ENCODE measurements around the gene SUMO3.

Gene SUMO3

GRCh38 chr21:44813727-44814126, 4.1 kb downstream of the SUMO3 start:
- Mint-ChIP-seq H3K9me3 (no peaks in the 10 kb centered on the region), H3K27ac (no peak overlapping the region), H3K4me3 (no peak overlapping the region), H3K27me3 (no peaks in the 10 kb centered on the region), H3K4me1 (ENCODE audit: low read depth) (peaks cover 67% of the 10 kb centered on the region), H3K36me3 (ENCODE audit: low read depth) (peaks cover 81% of the 10 kb centered on the region)
- intact Hi-C loops (cut with micrococcal nuclease) = loop anchor here (5.0 kb wide), 1 partner anchor 34 kb away; no protein-coding TSS in a partner anchor

- no peaks in the 10 kb centered on the region for H3K27me3 Mint-ChIP-seq
- no peak overlapping the region for H3K27ac Mint-ChIP-seq
- H3K4me3 Mint-ChIP-seq = no peak overlapping the region
- no peaks in the 10 kb centered on the region for H3K9me3 Mint-ChIP-seq
- peaks cover 67% of the 10 kb centered on the region for H3K4me1 Mint-ChIP-seq (ENCODE audit: low read depth)
- H3K36me3 Mint-ChIP-seq (ENCODE audit: low read depth) = peaks cover 87% of the 10 kb centered on the region
- intact Hi-C loops (cut with micrococcal nuclease) = loop anchor here (5.0 kb wide), 1 partner anchor 34 kb away; no protein-coding TSS in a partner anchor
These were observed 4.7 kb downstream of the SUMO3 start for GRCh38 chr21:44813149-44813548.

- H3K36me3 Mint-ChIP-seq (ENCODE audit: low read depth) = peaks cover 92% of the 10 kb centered on the region
- H3K27ac Mint-ChIP-seq = no peak overlapping the region
- peaks cover 67% of the 10 kb centered on the region for H3K4me1 Mint-ChIP-seq (ENCODE audit: low read depth)
- H3K27me3 Mint-ChIP-seq = no peaks in the 10 kb centered on the region
- no peaks in the 10 kb centered on the region for H3K9me3 Mint-ChIP-seq
- no peak overlapping the region for H3K4me3 Mint-ChIP-seq
- intact Hi-C loops (cut with micrococcal nuclease) = loop anchor here (5.0 kb wide), 1 partner anchor 35 kb away; no protein-coding TSS in a partner anchor
These were observed 5.2 kb downstream of the SUMO3 start for GRCh38 chr21:44812640-44813039.

GRCh38 chr21:44810779-44811178, 7.1 kb downstream of the SUMO3 start:
- intact Hi-C loops (cut with micrococcal nuclease) = loop anchor here (5.0 kb wide), 1 partner anchor 37 kb away; no protein-coding TSS in a partner anchor
- Mint-ChIP-seq H3K4me3 (no peak overlapping the region), H3K9me3 (no peaks in the 10 kb centered on the region), H3K27ac (no peak overlapping the region), H3K36me3 (ENCODE audit: low read depth) (peaks cover 97% of the 10 kb centered on the region), H3K4me1 (ENCODE audit: low read depth) (peaks cover 51% of the 10 kb centered on the region), H3K27me3 (no peaks in the 10 kb centered on the region)

GRCh38 chr21:44805859-44806258, 12.0 kb downstream of the SUMO3 start:
- Mint-ChIP-seq H3K4me3 (no peak overlapping the region), H3K27ac (no peak overlapping the region), H3K36me3 (ENCODE audit: low read depth) (peaks cover 88% of the 10 kb centered on the region), H3K27me3 (no peaks in the 10 kb centered on the region), H3K9me3 (no peaks in the 10 kb centered on the region), H3K4me1 (ENCODE audit: low read depth) (peaks cover 26% of the 10 kb centered on the region)
- intact Hi-C loops (cut with micrococcal nuclease) = no loop called here

GRCh38 chr21:44805226-44805625, 12.6 kb downstream of the SUMO3 start:
- no peaks in the 10 kb centered on the region for H3K27me3 Mint-ChIP-seq
- intact Hi-C loops (cut with micrococcal nuclease) = no loop called here
- no peaks in the 10 kb centered on the region for H3K9me3 Mint-ChIP-seq
- peaks cover 85% of the 10 kb centered on the region for H3K36me3 Mint-ChIP-seq (ENCODE audit: low read depth)
- no peak overlapping the region for H3K27ac Mint-ChIP-seq
- H3K4me1 Mint-ChIP-seq (ENCODE audit: low read depth) = peaks cover 24% of the 10 kb centered on the region
- H3K4me3 Mint-ChIP-seq = no peak overlapping the region

- Mint-ChIP-seq H3K27me3 (no peaks in the 10 kb centered on the region), H3K4me3 (no peak overlapping the region), H3K9me3 (no peaks in the 10 kb centered on the region), H3K36me3 (ENCODE audit: low read depth) (peaks cover 83% of the 10 kb centered on the region), H3K27ac (no peak overlapping the region), H3K4me1 (ENCODE audit: low read depth) (peaks cover 24% of the 10 kb centered on the region)
- intact Hi-C loops (cut with micrococcal nuclease) = loop anchor here (5.0 kb wide), 3 partner anchors 68 to 123 kb away; partner anchors contain the start of gene PTTG1IP
These were observed 13.1 kb downstream of the SUMO3 start for GRCh38 chr21:44804762-44805161.

- no peaks in the 10 kb centered on the region for H3K27me3 Mint-ChIP-seq
- H3K4me3 Mint-ChIP-seq = no peak overlapping the region
- no peaks in the 10 kb centered on the region for H3K9me3 Mint-ChIP-seq
- intact Hi-C loops (cut with micrococcal nuclease) = loop anchor here (5.0 kb wide), 3 partner anchors 69 to 124 kb away; partner anchors contain the start of gene PTTG1IP
- peaks cover 83% of the 10 kb centered on the region for H3K36me3 Mint-ChIP-seq (ENCODE audit: low read depth)
- peaks cover 31% of the 10 kb centered on the region for H3K4me1 Mint-ChIP-seq (ENCODE audit: low read depth)
- H3K27ac Mint-ChIP-seq = no peak overlapping the region
These were observed 14.2 kb downstream of the SUMO3 start for GRCh38 chr21:44803651-44804050.

GRCh38 chr21:44802396-44803153, 15.3 kb downstream of the SUMO3 start:
- intact Hi-C loops (cut with micrococcal nuclease) = loop anchor here (5.0 kb wide), 3 partner anchors 70 to 125 kb away; partner anchors contain the start of gene PTTG1IP
- Mint-ChIP-seq H3K36me3 (ENCODE audit: low read depth) (peaks cover 83% of the 10 kb centered on the region), H3K27ac (peak overlapping the region; percentile 80), H3K9me3 (no peaks in the 10 kb centered on the region), H3K4me3 (peak overlapping the region; percentile 81), H3K27me3 (no peaks in the 10 kb centered on the region), H3K4me1 (ENCODE audit: low read depth) (peaks cover 36% of the 10 kb centered on the region)

- H3K36me3 Mint-ChIP-seq (ENCODE audit: low read depth) = peaks cover 83% of the 10 kb centered on the region
These were observed 16.1 kb downstream of the SUMO3 start, which contains the start of gene UBE2G2 for GRCh38 chr21:44801468-44802395. Gene UBE2G2 (minus strand): TSS chr21:44801820. CDS start chr21:44801748, 72 bp downstream.

GRCh38 chr21:44800971-44801467, 16.8 kb downstream of the SUMO3 start:
- Mint-ChIP-seq H3K36me3 (ENCODE audit: low read depth) (peaks cover 83% of the 10 kb centered on the region), H3K4me3 (peak overlapping the region; percentile 81), H3K4me1 (ENCODE audit: low read depth) (peaks cover 45% of the 10 kb centered on the region), H3K27ac (peak overlapping the region; percentile 80), H3K9me3 (no peaks in the 10 kb centered on the region), H3K27me3 (no peaks in the 10 kb centered on the region)
- intact Hi-C loops (cut with micrococcal nuclease) = loop anchor here (1.0 to 5.0 kb wide), 4 partner anchors 16 to 126 kb away; partner anchors contain the start of gene PTTG1IP

More at GRCh38 chr21:44801468-44802395, 16.1 kb downstream of the SUMO3 start, which contains the start of gene UBE2G2:
- Mint-ChIP-seq H3K4me3 (peak within 1 kb of the TSS; percentile 81), H3K27me3 (no peaks in the 10 kb centered on the region), H3K27ac (peak within 1 kb of the TSS; percentile 80), H3K9me3 (no peaks in the 10 kb centered on the region), H3K4me1 (ENCODE audit: low read depth) (peaks cover 38% of the 10 kb centered on the region)
- intact Hi-C loops (cut with micrococcal nuclease) = loop anchor here (1.0 to 5.0 kb wide), 4 partner anchors 16 to 126 kb away; partner anchors contain the start of gene PTTG1IP

GRCh38 chr21:44800103-44800502, 17.8 kb downstream of the SUMO3 start:
- Mint-ChIP-seq H3K4me1 (ENCODE audit: low read depth) (peaks cover 52% of the 10 kb centered on the region), H3K36me3 (ENCODE audit: low read depth) (peaks cover 83% of the 10 kb centered on the region), H3K9me3 (no peaks in the 10 kb centered on the region), H3K4me3 (peak overlapping the region; percentile 81), H3K27ac (no peak overlapping the region), H3K27me3 (no peaks in the 10 kb centered on the region)
- intact Hi-C loops (cut with micrococcal nuclease) = loop anchor here (5.0 kb wide), 3 partner anchors 72 to 127 kb away; partner anchors contain the start of gene PTTG1IP

GRCh38 chr21:44799646-44800045, 18.2 kb downstream of the SUMO3 start:
- intact Hi-C loops (cut with micrococcal nuclease) = loop anchor here (5.0 kb wide), 3 partner anchors 73 to 128 kb away; partner anchors contain the start of gene PTTG1IP
- H3K4me3 Mint-ChIP-seq = peak overlapping the region; percentile 20
- H3K9me3 Mint-ChIP-seq = no peaks in the 10 kb centered on the region
- no peak overlapping the region for H3K27ac Mint-ChIP-seq
- peaks cover 52% of the 10 kb centered on the region for H3K4me1 Mint-ChIP-seq (ENCODE audit: low read depth)
- H3K27me3 Mint-ChIP-seq = no peaks in the 10 kb centered on the region
- peaks cover 79% of the 10 kb centered on the region for H3K36me3 Mint-ChIP-seq (ENCODE audit: low read depth)
